Measurements from ENCODE around the gene ACBD3. TPM values are rescaled to one million over a fixed set of nuclear protein-coding genes. Genes with fewer than 3 reads are reported as not detected.

Gene ACBD3
- total RNA-seq, 4 donors from 2014 or later, result 24.1 to 36.3 (median 32.8) TPM

DNA sequence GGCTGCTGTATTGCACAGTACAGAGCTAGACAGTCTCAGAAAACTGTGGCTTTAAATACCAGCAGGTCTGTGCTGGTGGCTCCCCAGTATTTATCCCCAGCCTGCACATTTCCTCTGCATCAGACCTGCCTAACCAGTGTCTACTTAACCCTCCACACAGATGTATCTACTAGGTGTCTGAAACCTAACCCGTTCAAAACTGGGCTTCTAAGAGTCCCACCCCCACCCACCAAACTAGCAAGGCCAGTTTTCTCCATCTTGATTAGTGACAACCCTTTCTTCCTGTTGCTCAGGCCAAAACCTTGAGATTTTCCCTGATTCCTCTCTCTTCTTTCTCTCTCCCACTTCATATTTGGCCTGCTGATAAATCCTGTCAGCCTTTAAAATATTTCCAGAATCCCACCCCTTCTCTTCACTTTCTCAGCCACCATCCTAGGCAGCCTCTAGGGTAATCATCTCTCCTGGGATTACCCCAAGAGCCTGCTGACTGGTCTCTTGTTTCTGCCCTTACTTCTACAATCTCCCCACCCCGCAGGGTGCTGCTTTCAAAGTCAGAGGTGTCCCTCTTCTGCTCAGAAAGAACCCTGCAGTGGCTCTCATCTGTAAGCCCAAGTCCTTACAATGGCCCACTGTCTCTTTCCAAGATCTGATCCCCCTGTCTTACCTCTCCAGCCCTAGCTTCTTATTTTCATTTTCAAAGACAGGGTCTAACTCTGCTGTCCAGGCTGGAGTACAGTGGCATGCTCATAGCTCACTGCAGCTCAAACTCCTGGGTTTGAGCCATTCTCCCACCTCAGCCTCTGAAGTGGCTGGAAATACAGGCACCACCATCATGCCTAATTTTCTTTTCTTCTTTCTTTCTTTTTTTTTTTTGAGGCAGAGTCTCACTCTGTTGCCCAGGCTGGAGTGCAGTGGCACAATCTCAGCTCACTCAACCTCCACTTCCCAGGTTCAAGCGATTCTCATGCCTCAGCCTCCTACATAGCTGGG, 78.8 kb downstream of the ACBD3 start:
- Histone ChIP-seq H3K9me3 (no peaks in the 10 kb centered on the region), H3K4me3 (no peak overlapping the region), H3K36me3 (no peaks in the 10 kb centered on the region), H3K27ac (no peak overlapping the region), H3K4me1 (peaks cover 0 to 13% (median 11%) of the 10 kb centered on the region in 4 donors), H3K27me3 (no peaks in the 10 kb centered on the region)
- TF ChIP-seq POLR2A (IDR thresholded peaks at IDR 0.05), result no peak
- TF ChIP-seq, protein P1, sequence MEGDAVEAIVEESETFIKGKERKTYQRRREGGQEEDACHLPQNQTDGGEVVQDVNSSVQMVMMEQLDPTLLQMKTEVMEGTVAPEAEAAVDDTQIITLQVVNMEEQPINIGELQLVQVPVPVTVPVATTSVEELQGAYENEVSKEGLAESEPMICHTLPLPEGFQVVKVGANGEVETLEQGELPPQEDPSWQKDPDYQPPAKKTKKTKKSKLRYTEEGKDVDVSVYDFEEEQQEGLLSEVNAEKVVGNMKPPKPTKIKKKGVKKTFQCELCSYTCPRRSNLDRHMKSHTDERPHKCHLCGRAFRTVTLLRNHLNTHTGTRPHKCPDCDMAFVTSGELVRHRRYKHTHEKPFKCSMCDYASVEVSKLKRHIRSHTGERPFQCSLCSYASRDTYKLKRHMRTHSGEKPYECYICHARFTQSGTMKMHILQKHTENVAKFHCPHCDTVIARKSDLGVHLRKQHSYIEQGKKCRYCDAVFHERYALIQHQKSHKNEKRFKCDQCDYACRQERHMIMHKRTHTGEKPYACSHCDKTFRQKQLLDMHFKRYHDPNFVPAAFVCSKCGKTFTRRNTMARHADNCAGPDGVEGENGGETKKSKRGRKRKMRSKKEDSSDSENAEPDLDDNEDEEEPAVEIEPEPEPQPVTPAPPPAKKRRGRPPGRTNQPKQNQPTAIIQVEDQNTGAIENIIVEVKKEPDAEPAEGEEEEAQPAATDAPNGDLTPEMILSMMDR (IDR thresholded peaks at IDR 0.05), result no peak
- DNase-seq, result no peak

- H3K27ac ChIP-seq, result no peak overlapping the region
- no peak overlapping the region for H3K4me3 ChIP-seq
- peaks cover 0 to 10% (median 5%) of the 10 kb centered on the region in 4 donors for H3K4me1 ChIP-seq
- no peak for TF ChIP-seq POLR2A (IDR thresholded peaks at IDR 0.05)
- TF ChIP-seq, protein P1 (IDR thresholded peaks at IDR 0.05), result no peak
- no peaks in the 10 kb centered on the region for H3K9me3 ChIP-seq
- H3K27me3 ChIP-seq, result no peaks in the 10 kb centered on the region
- no peaks in the 10 kb centered on the region for H3K36me3 ChIP-seq
- DNase-seq, result no peak
These were observed 81.8 kb downstream of the ACBD3 start for GRCh38 chr1:226104671-226105121.

- Histone ChIP-seq H3K36me3 (no peaks in the 10 kb centered on the region), H3K4me1 (peaks cover 0 to 10% (median 0%) of the 10 kb centered on the region in 4 donors), H3K4me3 (peak overlapping the region; percentile 39 to 56 (median 45)), H3K9me3 (no peaks in the 10 kb centered on the region), H3K27me3 (no peaks in the 10 kb centered on the region), H3K27ac (no peak overlapping the region)
- TF ChIP-seq, protein P1 (IDR thresholded peaks at IDR 0.05), result peak in 1 of 6 experiments; percentile 3
- no peak for TF ChIP-seq POLR2A (IDR thresholded peaks at IDR 0.05)
- DNase-seq, result peak in 2 of 3 donors; percentile 30 to 56
These were observed 85.8 kb downstream of the ACBD3 start for GRCh38 chr1:226100436-226101391.

- Histone ChIP-seq H3K36me3 (no peaks in the 10 kb centered on the region), H3K4me1 (peaks cover 0 to 10% (median 0%) of the 10 kb centered on the region in 4 donors), H3K4me3 (no peak overlapping the region), H3K9me3 (no peaks in the 10 kb centered on the region), H3K27me3 (no peaks in the 10 kb centered on the region), H3K27ac (no peak overlapping the region)
- peak in 1 of 3 donors; percentile 7 for DNase-seq
- TF ChIP-seq, protein P1 (IDR thresholded peaks at IDR 0.05), result no peak
- no peak for TF ChIP-seq POLR2A (IDR thresholded peaks at IDR 0.05)
These were observed 87.4 kb downstream of the ACBD3 start for GRCh38 chr1:226098870-226099835.

Data from Peyer's patch (tissue), 4 donors.